Stimulated activated CD8-positive, alpha-beta memory T cell treated with anti-CD3 and anti-CD28 coated beads, Interleukin-4, amount 100 ng/mL, for 4 hours (primary cell): Measurements from ENCODE around the gene TIMP2.
A peak's percentile ranks its signal among the peaks of the same experiment; 100 is the strongest.

Source experiments
- DNase-seq, 2 donors: peaks; one replicate each; pipeline ENCODE4 v3.0.0-alpha.2; 2020; ENCODE audit warnings: low read depth in 2 of 2, low spot score in 1 of 2

Gene TIMP2

DNA sequence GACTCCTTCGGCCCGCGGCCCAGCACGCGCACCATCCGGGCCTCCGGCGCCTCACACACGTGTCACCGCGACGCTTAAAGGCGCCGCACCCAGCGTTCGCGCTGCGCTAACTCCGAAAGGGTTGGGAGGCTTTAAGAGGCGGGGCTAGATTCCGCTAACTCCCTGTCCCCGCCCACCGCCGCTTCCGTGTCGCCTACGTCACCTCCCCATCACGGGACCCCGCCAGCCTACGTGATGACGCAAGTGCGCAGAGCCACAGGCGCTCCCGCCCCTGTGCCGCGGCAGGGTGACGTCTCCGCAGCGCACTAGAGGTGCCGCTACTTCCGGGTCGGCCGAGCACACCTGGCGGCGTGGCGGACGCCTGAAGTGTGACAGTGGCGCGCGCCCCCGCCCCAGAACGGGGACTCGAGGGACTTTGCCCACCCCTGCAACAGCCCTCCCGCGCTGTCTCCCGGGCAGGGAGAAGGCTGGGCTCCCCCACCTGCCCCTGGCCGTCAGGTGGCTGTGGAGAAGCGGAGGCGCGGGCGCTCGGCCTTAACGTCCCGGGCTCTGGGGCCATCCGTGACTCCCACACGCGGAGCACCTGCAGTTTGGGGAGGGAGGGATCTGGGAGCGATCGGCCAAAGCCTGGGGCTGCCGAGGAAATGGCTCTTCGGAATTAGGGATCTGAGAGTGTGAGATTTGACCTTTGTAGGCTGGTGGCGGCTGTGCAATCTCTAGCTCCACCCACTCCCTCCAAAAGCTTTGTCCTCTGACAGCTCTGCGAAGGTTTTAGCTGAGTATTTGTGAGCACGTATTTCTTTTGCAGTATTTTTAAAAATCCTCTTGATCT is 84.2 kb downstream of the TIMP2 start, which contains the start of gene USP36:
Gene USP36 (minus strand): TSS at position 35 of the 832 bp plus-strand sequence. CDS start 4,451 bp downstream, outside the sequence.
- DNase-seq, result peak; percentile 100

DNA sequence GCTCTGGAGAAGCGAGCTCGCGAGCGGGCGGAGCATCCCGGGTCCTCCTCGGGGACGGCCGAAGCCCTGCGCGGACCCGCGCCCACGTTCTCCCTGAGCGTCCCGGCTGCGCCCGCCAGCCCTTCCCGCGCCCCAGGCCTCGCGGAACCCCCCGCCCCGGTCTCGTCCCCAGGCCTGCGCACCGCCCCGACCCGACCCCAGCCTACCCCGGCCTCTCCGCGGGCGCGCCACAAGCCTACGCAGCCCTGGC is 84.7 kb downstream of the TIMP2 start:
- no peak for DNase-seq

DNA sequence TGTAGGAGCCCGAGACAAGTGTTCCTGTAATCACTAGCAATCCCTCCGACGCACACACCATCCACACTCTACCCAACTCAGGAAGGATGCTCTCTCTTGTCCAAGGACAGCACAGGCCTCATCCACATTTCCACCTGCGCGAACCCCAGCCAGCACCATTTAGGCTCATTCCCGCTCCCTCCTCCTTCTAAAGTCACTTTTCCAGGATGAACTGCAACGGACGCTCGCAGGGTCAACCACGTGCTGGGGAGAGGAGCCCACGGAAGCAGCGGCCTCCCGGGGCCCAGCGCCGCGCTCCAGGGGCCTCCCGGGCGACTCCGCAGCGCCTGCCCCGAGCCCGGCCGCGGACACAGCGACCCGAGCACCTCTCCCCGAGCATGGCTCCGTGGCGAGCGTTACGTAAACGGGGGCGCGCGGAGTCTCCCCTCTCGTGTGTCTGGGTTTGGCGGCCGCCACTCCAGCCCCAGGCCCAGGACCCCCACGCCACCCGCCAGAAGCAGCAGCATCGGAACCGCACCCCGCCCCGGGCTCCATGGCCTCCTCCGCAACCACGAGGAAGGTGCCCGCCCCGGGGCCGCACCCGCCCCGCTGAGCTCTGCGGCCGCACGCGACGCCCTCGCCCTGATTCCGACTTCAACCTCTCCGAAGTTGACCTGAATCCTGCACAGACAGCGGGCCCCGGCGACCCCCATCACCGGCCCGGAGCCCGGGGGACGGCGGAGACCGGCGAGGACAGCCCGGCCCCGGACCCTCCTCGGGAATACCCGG is 85.2 kb downstream of the TIMP2 start:
- DNase-seq, result peak in 1 of 2 donors; percentile 27

DNA sequence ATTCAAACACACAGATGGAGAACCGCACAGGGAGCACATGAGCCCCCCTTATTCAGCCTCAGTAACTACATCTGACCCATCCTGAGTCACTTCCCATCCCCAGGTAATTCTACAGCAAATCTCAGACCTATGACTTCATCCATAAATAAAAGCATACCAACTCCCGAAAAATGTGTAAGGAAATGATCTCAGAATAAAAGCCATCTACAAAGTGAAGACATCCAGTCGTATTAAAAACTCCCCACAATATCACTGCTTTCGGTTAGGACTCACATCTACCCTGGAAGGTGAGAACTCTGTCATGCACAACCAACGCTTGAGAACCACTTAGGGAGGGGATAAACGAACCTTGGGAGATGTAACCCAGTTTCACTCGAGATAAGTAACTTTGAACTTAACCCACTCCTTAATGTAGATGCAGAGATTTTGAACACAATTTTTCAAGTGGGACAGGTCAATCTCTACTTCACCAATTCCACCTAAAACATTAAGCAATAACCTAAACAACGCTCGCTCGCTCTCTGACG is 85.9 kb downstream of the TIMP2 start:
- no peak for DNase-seq

DNA sequence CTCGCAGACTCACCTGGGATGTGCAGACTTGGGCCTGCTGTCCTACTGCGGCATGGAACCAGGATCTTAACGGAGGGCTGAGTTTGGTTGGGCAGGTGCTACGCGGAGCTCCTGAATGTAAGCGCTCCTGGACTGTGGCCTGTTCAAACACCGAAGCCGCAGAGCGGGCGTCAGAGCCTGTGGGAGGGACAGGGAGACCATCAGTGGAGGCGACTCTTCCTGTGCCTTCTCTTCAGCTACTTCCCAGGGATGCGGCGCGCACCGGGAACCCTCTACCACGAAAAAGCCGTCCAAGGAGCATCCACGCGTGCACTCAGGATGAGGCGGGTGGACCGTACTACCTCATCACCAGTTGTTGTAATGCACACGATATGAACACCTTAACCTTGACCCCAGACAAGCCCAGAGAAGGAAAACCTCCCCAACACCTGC is 86.6 kb downstream of the TIMP2 start:
- DNase-seq, result no peak

DNA sequence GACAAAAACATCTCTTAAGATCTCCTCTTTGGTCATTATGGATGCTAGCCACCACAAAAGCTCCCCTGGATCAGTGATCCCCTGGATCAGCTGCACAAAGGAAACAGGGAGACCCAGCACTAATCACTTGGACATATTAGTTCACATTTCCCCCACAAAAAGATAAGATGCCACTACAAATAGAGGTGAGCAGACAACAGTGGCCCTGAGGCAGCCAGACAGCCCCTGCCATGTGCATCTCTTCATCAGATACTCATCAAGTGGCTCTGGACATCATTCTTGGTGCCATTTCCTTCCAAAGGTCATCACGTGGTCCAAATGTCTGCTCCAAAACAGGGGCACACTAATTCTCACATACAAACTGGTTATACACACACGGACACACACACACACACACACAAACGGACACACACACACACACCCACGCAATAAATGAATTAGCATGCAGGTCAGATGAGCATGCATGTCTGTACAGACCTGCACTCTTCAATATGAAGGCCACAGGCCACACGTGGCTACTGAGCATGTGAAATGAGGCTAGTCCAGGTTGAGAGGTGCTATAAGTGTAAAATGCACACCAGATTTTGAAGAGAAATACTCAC is 88.7 kb downstream of the TIMP2 start:
- no peak for DNase-seq

DNA sequence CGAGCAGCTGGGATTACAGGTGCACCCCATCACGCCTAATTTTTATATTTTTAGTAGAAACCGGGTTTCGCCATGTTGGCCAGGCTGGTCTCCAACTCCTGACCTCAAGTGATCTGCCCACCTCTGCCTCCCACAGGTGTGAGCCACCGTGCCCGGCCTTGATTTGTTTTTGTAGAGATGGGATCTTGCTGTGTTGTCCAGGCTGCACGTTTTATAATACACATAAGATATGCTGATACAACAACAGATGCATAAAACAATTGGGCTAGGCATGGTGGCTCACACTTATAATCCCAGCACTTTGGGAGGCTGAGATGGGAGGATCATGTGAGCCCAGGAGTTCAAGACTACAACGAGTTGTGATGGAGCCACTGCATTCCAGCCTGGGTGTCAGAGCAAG is 90.6 kb downstream of the TIMP2 start:
- no peak for DNase-seq

DNA sequence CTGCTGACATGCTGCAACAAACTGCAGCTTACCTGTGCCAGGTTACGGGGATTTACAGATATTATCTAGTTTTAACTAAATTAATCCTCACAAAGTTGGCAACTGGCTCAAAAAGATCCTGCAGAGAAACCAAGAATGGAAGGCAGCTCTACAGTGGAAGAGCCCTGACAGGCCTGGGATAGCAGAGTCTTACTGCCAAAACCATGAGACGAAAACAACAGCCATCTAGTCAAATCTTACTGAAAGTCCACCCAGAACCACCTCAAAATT is 92.7 kb downstream of the TIMP2 start:
- DNase-seq, result no peak

DNA sequence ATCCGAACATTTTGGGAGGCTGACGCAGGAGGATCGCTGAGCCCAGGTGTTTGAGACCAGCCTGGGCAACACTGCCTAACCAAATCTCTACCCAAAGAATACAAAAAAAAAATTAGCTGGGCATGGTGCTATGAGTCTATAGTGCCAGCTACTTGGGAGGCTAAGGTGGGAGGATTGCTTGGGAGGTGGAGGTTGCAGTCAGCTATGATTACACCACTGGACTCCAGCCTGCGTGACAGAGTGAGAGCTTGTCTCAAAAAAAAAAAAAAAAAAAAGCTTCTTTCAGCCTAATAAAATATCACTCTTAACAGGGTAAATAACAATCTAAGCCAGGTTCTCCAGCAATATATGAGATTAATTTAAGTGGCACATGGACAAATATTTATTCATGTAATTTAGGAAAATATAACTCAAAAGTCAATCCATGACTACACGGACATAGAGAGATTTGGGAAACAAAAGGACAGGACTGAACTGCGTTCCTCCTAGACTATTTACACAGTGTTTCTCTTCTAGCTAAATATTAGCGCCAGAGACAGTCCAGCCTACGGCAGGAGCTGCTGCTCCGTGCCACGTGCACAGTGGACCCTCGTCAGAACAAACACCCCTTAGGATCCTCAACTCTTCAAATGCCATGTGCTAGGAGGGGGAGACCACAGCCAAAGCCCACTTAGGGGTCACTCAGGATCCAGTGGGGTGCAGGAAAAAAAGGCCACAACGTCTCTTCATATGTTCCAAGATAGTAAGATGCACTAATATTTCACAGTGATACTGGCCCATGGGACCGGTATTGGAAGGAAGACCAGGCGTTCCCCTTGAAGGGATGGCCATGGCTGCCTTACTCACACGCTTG is 93.3 kb downstream of the TIMP2 start:
- DNase-seq, result no peak

DNA sequence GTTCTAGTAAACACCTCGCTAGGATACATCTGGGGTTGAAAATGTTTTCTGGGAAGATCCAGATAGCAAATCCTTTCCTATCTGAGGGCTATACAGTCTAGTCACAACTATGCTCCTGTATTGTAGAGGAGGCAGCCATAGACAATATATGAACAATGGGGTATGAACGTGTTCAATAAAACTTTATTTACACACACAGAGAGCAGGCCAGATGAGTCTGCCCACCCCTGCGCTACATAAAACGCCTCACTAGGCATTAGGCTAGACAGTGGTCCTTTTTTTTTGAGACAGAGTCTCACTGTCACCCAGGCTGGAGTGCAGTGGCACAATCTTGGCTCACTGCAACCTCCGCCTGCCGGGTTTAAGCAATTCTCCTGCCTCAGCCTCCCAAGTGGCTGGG is 95.7 kb downstream of the TIMP2 start:
- no peak for DNase-seq

DNA sequence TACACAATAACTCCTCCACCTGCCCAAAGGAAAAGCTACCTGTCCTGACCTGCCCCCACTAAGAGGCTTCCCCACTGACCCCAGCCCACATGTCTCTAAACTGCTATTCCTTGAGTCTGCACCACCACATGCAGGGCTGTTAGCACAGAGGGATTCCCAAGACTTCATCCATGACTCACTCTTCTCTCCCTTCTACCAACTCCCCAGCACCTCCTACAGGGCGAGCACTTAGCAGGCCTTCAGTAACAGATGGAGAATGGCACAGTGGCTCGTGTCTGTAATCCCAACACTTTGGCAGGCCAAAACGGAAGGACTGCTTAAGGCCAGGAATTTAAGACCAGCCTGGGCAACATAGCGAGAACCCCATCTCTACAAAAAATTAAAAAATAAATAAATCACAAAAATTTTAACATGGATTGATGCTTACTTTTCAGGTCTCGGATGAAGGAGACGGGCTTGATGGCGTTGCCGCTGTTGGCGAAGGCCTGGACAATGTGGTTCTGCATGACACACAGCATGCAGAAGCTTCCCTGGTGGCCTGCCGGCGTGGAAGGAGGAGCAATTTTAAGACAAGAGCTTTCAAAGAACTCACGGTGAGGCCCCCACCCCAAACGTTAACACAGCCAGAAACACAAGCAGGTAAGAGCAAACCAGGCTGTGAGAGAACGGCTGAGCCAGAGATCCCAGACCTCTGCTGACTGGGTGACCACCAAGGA is 96.6 kb downstream of the TIMP2 start:
- DNase-seq, result no peak

DNA sequence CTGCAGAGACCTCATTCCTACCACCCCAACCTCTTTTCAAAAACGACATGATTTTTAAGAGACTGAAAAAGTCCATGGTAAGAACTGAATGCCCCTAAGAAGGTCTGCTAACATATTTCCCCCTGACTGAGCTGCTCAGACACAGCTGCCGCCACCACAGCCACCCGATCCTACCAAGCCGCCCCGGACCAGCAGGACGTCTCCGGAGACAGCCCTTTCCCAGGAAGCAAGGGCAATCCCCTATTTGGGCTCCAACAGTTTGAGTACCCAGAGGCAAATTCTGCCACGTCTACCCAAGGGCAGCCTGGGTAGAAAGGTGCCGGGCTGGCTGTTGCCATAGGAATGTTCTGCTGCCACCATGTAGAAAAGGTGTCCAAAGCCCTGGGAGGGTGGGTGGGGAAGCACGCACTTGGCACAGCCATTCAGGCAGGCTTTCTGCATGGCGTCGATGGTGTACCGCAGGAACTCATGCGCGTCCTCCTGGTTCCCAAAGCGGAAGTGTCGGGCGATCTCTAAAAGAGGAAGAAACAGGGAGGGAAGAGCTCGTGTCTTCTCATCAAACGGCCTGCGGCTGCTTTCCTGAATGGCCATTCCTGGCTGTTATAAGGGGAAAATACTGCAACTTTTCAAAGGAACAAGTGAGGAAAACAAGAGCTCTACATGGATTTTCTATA is 98.2 kb downstream of the TIMP2 start:
- DNase-seq, result no peak

DNA sequence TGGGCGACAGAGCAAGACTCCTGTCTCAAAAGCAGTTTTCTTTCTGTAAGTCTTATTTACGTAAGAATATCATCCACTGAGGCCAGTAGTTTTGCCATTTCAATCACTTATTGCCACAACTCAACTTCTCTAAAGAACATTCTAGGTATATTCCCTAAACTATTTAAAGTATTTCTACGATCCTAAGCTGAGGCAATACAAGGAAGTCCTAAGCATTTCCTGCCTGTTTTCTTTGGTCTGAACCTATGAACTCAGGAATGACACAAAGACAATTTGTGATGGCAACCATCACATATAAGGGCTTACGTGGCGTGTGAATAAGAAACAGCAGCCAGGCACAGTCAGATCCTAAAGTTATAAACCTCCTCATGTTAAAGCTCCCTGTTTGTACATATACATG is 98.8 kb downstream of the TIMP2 start:
- no peak for DNase-seq

DNA sequence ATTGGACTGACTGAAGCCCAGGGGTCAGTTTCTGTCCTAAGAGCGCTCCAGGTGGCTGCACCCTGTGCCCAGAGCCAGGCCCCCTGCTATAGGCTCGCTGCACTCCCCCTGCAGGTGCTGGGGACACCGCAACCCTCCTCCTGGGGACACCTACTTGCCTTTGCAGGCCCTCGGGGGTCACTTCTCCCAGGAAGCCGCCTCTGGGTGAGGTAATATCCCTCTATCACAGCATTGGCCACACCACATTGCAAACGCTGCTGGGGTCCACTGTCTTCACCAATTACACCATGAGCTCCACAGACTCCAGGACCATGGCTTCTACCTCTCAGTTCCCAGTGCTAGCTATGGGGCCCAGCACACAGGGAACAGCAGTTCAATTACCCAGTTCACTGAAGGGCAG is 99.5 kb downstream of the TIMP2 start:
- no peak for DNase-seq

DNA sequence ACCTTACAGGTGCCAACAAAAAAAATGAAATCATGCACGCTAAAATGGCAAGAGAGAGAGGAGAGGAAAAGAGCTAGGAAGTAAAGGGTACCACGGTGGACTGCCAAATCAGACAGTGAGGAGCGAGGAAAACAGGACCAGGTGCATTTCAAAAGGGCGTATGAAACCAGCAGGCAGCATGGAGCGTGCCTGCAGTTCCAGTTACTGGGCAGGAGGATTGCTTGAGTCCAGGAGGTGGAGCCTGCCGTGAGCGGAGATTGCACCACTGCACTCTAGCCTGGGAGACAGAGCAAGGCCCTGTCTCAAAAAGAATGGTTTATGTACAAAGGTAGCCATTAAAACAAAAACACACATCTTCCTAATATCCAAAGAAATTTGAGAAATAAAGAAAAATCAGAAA is 100.9 kb downstream of the TIMP2 start:
- DNase-seq, result no peak

DNA sequence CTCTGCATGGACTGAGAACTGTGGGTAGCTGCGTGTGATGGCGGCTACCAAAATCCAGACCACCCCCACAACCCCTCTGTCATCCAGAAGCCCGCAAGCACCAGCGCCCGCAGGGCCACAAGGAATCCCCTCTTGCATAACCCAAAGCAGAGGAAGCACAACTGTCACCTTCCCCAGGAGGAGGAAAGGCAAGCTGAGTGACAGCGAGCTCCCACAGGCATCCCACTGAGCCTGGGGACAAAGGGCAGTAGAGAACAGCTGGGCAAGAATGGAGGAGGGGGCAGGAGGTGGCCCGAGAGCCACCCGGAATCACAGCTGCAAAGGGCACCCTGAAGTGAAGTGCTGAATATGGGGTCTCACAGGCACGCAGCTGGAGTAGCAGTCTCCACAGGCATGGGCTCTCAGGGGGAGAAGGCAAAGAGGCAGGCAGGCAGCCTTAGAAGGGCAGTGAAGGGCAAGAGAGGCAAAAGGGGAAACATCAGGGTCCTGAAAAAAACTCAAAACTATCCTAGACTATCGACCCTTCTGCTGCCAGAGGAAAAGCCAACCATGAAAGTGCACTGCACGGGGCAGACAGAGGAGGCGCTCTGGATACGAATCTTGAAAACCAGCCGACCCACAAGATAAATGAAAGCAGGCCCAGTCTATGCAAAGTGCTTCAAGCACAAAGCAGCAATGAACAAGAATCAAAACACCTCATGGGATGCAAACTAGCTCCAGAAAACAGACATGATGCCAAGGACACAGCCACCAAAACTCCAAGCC is 101.7 kb downstream of the TIMP2 start:
- no peak for DNase-seq

DNA sequence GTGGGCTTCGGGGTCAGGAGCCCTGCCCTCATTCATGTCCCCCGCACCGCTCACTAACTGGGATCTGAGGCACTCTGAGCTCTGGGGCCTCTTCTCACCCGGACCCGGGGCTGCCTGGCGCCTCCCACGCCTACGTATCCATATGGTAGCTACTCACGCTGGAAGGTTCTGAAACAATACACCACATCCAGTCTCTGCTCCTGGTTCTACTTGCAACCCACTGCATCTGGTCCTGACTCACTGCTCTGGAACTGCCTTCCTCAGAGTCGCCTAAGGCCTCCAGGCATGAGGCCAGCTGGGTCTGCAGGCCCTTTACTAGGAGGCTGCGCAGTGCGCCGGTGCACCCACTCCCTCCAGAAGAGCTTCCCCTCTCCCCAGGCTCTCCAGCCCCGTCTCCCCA is 102.6 kb downstream of the TIMP2 start:
- no peak for DNase-seq

DNA sequence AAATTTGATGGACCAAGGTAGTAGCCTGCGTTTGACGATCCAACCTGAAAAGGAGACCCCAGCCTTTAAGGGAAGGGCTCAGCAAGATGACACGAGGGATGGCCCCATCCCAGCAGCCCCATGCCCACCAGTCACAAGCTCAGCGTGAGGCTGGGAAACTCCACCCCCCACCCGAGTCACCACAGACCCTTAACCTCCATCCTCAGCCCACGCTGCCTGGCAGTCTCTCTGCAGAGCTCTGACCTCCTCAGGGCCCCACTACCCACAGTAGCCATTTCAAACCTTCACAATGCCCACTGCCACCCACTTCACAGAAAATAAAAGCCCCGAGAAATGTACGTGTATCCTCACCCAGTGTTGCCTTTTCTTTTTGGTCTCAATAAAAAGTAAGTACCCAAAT is 103.2 kb downstream of the TIMP2 start:
- no peak for DNase-seq

DNA sequence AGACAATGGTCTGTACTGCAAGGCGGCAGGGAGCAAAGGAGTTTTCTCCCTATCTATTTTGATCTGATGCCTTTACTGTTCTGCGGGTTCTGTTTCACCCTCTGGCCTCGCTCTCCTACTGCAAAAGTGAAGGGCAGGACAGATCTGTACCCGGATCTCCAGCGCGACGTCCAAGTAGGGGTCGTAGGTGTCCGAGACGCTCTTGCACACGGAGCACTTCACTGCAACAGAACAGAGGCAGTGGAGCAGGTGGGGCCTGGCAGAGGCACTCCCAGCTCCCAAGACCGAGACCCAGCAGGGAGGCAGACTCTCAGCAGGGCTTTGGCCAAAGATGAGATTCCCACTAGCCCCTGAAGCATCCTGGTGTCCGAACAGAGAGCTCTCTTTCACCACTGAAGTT is 104.3 kb downstream of the TIMP2 start:
- no peak for DNase-seq
